HG02610 (cell line): Measurements from ENCODE around the gene NBEA.
"Not testable (repeated sequence)": the region's sequence is repeated elsewhere in the genome, so short reads cannot be mapped to it uniquely, and the experiment has no call there.

Experiments used
- ATAC-seq: cut with Tn5 transposase; IDR thresholded peaks from one replicate; pipeline ENCODE4 v1.9.1; 2021; ENCODE audit warnings: mild to moderate bottlenecking, moderate library complexity; ENCODE audit not compliant: unreplicated experiment

Gene NBEA

DNA sequence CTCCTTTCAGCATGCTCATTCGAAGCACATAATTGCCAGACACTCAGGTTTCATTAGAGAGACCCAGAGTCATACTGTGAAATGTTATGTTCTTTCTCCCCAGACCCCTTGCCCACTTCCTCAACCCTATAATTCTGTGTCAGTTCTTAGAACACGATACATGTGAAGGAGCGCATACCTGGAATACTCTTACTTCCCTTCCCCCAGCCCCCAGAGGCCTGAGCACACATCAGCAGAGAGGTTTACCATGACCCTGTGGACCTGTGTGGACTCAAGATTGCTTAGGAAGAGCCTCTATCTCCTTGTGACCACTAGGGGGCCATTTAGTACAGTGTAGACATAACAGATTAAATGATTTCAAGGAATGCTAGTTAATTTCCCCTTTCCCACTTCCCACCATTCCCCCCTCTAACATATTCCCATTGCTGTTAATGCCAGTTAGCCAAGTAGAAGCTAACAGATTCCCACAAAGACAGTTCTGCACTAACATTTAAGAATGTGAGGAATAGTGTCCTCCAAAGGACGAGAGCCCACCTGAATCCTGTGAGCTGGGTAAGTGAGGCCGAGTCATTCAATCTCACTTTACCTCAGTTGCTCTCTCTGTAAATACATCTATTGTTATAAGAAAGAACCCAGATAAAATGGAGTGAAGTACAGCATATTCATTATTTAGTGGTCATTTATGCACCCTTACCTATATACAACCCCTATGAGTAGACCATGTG is 688.6 kb downstream of the NBEA start:
- peak; percentile 67 for ATAC-seq

DNA sequence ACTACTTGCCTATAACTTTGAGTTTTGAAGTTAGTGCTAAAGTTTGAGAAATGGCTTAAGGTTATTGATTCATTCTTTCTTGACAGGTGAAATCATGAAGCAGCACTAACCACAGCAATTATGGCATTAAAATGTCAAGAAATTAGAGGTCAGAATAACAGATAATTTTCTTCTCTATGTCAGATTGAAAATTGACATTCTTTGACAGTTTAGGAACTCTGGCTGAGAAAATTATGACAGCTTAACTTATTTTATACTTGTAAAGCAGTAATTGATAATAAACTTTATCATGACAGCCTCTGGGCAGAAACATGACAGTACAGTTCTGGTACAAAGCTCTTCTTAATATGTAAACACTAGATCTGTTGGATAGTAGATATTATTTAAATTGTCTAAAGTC is 689.6 kb downstream of the NBEA start:
- ATAC-seq: no peak

DNA sequence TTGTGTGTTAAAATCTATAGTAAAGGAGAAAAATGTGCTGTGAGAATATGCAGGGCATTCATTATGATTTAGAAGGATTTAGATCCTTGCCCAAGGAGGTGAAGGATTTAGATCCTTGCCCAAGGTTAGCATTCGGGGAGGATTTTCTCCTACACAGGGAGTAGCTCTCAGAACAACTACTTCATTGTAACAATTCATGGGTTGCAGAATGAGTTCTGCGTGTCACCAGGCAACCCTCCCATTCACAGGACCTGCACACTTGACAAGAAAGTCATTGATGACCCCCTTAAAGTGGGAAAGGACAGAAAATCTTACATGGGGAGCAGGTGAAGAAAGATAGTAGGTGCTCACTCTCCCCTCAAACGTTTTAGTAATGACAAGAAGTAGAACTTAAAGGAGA is 701.6 kb downstream of the NBEA start:
- ATAC-seq: no peak

DNA sequence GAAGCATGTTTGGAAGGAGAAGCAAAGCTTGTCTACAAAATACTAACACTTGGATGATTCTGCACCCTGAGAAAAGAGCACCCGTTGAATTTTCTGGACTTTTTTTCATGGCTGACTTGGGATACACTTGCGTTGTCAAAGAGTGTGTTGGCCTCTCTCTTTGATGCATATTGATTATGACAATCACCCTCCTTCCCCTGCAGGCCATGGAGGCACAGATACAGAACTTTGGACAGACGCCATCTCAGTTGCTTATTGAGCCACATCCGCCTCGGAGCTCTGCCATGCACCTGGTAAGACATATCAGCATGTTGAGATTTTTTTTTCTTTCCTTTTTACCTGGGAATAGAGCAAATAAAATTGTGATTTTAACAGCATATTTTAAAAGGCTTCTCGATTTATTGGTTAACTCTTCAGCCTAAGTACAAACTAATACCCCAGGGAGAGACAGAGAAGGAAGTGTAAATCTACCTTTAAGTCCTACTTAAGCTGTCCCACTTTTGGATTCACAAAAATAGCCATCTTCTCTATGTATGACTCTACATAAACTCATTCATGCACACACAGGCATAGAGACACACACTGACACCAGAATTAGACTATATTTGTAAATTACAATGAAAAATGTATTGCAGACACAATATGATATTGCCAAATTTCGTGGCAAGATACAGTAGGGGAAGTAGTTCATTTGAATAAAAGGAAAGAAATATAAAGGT is 704.1 kb downstream of the NBEA start:
- ATAC-seq: no peak

DNA sequence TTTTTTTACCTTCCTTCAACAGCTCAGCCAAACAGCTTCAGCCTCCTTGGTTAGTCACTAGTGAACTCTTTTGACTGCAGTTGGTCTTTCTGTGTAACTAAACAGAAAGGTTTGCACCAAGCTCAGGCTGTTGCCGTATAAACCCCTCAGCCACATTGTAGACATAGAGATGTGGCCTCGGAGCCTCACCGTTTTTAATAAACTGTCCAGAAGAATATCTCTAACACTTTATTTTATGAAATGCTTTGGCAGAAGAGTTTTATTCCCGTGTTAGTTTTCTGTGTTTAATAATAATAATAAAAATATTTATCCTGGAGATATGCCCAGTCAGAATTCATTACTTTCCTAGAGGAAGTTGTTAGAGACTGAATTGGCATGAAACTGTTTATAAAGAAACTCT is 706.1 kb downstream of the NBEA start:
- no peak for ATAC-seq

DNA sequence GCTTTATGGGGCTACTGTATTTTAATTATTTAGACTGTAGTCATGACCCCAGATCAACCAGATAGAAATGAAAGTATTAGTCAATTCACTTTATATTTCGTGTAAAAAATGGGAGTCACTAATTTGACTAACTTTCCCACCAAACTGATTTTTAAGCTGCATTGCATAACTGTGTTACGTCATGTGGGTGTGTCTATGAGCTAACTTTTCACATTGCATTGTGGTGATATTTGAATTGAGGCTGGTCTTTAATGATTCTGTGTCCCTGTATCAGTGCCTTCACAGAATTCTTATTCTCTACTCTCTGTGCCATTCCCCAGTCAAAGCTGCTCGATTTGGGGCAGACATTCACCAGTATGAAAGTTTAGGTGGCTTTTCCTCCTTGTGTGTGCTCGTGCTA is 707.1 kb downstream of the NBEA start:
- no peak for ATAC-seq

DNA sequence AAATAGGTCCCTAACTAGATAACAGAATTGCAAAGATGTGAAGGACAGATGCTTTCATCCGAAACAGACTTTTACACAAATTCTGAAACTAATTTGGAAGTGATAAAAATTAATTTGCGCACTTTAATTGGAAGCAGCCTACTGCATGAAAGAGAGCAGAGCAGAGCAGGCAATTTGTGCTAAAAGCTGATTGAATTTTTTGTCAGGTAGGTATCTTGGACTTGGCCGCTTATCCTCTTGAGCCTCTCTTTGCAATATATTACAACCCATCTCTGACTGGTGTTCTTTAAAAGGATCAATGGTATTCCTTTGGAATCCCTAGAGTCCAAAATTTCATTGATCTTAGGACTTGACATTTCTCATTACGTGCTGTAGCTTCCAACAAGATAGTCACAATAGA is 717.7 kb downstream of the NBEA start:
- ATAC-seq: no peak

DNA sequence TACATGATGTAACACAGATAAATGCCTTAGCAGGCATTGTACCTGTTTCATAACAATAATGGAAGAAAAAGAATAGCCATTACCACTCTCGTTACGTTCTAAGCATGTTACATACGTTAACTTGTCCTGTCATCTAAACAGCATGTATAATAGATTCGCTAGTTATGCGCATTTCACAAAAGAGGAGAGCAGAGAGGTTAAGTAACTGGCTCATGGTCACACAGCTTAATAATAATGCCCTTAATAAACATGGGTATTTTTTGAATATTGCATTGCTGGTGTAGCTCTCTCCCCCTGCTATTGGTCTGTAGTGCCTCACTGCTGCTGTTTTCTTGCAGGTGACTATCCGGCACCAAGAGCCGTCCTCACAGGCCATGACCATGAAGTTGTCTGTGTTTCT is 722.7 kb downstream of the NBEA start:
- ATAC-seq: no peak

DNA sequence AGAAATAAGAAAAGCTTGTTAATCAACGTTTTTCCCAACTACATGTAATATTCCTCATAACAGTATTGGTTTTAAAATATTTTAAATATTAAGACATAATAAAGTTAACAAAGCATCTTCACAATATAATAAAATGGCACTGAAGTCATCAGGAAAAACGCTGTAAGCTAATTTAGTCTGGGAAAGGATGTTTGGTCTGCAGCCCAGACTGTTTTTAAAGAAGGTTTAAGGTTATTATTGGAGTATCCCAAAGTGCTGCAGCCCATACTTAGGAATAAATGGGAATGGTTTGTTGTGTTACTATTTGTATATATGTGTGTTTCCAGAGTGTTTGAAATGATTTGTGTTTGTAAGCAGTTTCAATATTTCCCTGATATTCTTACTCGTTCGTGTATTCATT is 727.3 kb downstream of the NBEA start:
- no peak for ATAC-seq

DNA sequence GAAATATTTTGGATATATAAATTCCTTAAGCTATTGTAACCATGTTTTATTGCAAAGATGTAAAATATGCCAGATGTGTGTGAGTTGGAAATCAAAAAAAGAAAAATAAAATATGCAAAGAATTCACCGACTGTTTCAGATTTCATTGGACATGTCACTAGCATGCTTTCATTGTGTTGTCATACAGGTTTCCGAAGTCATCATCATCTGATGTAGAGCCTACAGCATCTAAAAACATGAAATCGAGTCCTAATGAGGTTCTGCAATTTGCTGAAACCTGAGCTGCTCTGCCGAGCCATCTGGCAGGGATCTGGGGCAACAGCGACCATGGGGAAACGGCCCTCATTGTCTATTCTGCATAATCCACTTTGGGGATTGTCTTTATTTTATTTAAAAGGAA is 730.5 kb downstream of the NBEA start:
- ATAC-seq: no peak

DNA sequence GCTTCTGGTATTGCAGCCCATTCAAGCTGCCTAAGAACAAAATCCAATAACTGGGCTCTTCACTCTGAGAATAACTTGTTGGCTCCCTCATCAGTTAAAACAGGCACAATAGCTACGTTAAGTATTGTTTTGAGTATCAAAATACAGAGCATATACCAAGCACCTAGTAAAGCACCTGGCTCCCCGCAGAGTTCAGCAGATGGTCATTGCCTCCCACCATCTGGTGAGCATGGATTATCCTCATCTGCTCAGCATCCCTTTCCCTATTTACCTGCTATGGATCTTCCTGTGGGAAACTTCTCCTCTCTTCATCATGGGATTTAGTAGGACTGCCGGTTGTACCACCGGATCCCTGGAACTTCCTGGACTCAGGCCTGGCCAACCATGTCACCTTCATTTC is 733.6 kb downstream of the NBEA start:
- ATAC-seq: no peak

DNA sequence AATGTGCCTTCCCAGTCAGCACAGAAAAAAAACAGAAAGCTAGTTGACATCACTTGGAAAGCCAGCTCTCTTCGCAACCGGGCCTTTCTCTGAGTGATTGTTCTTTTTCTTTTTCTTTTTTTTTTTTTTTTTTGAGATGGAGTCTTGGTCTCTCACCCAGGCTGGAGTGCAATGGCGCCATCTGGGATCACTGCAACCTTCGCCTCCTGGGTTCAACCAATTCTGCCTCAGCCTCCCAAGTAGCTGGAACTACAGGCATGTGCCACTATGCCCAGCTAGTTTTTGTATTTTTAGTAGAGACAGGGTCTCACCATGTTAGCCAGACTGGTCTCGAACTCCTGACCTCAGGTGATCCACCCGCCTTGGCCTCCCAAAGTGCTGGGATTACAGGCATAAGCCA is 735.8 kb downstream of the NBEA start:
- ATAC-seq: not testable (repeated sequence)

DNA sequence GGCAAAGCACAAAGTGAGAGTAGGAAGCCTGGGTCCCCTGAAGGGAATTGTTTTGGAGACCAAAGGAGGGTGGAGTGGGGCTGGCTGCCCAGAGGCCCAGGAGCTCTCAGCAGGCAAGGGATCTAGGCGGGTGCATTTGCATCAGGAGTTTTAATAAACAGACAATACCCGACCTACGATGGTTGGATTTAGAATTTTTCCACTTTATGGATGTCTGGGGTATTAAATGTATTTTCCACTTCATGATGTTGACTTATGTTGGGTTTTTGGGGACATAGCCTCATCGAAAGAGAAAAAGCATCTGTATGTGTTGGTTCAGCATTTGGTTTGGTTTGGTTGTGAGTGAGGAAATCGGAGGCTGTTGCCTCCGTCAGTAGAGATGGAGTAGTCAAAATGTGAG is 739.6 kb downstream of the NBEA start:
- ATAC-seq: no peak

DNA sequence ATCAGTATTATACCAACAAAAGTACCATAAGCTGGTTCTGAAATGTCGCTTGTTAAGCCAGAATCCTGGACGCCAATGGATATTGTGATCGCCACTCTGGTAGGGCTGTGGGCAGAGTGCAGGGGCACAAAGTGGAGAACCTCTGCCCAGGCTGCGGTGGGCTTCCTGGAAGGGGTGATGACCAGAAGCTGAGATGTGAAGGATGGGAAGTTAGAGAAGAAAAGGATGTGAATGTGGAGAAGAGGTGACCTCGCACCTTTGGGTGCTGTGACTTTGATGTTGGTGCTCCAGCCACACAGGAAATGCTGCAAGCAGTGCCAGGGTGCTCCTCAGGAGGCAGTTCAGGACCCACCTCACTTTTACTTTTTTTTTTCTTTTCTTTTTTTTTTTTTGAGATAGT is 742.4 kb downstream of the NBEA start:
- no peak for ATAC-seq

DNA sequence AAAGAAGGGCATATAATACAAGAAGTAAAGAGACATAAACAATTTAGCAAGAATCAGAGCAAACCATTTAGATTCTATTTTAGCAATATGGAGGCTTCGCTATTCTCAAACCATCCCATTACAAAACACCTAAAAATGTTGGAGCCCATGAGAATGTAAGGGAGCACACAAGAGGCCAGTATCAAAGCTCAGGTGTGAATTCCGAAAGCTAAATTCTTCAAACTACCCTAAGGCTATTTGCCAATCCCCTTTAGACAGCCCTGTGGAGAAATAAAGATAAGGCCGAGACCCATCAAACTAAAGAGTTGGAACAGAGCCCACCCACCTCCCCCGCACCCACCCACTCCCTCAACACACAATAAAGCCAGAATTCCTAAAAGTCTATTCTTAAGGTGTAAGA is 745.3 kb downstream of the NBEA start:
- ATAC-seq: no peak

DNA sequence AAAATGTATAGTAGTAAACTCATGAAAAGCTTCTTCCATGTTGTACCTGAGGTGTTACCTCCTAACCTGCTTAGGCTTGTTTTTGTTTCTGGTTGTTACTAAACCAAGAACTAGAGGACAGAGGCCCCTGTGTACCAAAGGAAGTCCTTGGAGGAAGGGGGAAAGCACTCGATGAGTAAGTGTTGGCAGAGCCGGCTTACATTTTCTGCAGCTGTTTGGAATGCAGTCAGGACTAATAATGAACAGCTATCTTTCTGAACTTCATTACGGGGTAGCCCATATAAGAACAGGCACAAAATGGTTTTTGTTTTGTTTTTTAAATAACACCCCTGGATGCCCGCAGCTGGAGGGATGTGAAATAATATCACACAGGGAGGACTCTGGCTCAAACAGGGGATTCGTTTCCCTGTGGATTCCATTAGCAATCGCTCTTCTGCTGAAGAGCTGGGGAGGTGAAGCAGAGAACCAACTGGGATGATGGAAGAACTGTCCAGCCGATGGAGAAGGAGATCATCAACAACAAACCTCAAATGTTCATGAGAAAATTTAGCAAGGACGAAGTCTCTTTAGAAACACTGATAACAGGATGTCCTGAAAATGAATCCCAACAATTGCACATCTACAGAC is 748.6 kb downstream of the NBEA start:
- no peak for ATAC-seq

DNA sequence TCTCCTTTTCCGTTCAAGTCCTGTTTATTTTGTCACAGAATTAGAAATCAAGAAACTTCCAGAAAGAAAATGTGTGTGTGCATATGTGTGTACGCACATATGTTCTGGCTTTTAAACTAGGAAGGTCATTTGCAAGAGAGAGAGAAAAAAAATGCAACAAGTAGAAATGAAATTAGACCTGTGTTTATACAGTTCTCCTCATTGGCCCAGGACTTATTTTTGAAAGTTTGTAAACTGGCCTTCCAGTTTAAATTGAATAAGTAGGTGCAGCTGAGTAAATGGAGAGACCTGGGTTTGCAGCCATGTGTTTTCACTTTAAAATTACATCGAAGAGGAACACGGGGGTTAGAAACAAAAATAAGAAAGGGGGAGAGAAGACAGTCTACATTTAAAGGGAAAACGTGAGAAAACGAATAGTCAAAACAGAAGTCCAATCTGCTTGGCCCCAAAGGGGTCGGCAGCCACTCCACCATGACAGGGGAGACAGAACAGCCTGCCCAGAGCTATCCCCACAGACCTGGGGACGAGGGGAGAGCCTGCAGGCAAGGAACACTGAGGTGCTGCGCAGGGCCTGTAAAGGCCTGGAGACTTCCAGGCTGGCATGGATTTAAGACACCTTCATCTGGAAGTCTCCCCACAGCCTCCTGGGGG is 751.2 kb downstream of the NBEA start:
- ATAC-seq: no peak

DNA sequence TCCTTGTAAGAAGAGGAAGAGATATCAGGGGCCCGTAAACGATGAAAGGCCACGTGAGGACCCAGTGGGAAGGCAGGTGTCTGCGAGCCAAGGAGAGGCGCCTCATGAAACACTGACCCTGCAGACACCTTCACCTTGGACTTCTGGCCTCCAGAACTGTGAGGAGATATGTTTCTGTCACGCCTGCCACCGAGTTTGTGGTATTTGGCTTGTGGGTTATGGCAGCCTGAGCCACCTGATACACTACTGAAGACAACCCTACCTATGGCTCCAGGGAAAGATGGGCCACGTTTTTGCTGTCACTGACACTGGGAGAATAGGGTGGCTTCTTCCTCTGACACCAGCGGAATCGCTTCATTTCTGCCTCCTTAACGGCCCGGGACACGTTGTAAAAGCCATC is 752.0 kb downstream of the NBEA start:
- no peak for ATAC-seq

DNA sequence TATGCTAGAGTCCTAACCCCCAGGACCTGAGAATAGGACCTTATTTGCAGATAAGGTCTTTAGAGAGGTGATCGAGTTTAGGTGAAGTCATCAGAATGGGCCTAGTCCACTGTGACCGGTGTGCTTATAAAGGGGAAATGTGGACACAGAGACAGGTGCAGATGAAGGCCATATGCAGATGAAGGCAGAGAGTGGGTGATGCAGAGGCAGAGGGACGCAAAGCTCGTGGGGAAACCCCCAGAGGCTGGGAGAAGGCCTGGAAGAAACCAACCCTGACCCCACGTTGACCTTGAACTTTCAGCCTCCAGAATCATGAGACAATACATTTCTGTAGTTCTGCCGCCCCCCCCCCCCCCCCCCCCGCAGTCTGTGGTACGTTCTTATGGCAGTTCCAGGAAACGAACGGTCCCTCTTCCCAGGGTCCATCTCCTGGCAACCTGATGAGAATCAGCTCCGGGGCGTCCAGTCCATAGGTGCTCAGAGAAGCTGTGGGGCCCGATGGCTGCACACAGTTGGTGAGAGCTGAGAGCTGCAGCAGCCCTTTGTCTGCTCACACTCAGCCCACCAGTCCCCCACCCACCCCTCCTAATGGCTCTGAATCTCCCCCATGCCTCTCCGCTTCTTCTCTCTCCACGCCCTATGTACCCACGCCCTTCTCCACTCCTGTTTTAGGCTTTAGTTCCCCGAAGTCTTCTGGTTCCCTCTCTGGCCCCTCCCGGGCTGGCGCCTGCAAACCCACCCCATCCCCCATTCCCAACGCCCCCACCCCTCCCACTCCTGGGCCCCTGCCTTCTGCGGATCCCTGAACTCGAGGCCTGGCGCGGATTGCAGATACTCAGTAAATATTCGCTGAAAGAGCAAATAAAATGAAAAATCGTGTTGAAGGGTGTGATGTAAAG is 752.7 kb downstream of the NBEA start:
- ATAC-seq: peak; percentile 65

DNA sequence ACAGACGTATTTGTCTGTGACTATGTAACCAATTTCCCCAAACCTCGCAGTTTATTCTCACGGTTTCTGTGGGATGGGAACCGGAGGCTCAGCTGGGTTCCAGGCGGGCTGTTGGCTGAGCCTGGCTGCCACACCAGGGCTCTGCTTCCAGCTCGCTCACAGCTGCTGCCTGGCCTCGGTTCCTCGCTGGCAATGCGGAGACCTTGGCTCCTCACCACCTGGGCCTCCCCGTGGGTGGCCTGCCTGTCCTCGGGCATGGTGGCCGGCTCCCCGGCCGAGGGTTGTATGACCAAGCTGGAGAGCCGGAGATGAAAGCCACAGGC is 753.3 kb downstream of the NBEA start:
- no peak for ATAC-seq

DNA sequence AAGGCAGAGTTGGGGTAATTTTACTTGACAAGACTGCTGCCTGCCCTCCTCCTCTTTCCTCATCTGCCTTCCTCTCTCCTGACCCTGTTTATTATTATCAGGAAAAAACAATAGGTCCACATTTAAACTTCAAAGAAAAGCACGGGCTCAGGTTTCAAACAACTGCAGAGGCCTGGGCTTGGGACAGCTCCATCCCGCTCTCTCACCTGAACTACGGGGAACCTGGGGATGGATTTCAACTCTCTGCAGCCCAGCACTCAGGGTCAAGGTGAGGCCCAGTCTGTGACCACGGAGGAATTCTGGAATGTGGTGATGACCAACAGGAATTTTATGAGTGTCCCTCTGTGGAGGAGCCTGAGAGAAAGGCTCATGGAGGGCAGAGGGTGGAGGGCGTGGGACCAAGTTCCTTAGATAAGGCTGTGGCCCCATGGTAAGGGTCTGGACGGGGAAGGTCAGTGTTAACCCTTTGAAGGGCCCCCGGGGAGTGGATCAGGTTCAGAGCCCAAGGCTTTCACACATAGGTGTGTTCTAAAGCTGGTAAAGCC is 755.2 kb downstream of the NBEA start:
- ATAC-seq: no peak
